ENCODE results near the gene C17orf107. TPM values are rescaled to one million over a fixed set of nuclear protein-coding genes. Genes with fewer than 3 reads are reported as not detected.

C17orf107 gene
- total and polyA plus RNA-seq, 2 donors (not counting 1 experiment from before 2014, with no cell fraction given), result 3.9 to 4.6 TPM

- ChIA-PET CTCF (interaction anchor here (0.8 kb wide), 2 partner anchors 9 to 21 kb away, joined by 3 to 4 read pairs; no protein-coding TSS in a partner anchor), POLR2A (interaction anchor here (0.6 kb wide), 1 partner anchor 12 kb away, joined by 3 read pairs; no protein-coding TSS in a partner anchor)
- no peaks in the 10 kb centered on the region for H3K4me1 ChIP-seq (ENCODE audit: control insufficient read depth in 2 of 2, insufficient read depth in 2 of 2, low read length in 2 of 2)
- no peaks in the 10 kb centered on the region for H3K9me3 Mint-ChIP-seq (ENCODE audit: insufficient read depth)
- H3K4me1 Mint-ChIP-seq, result peaks cover 7% of the 10 kb centered on the region
- H3K4me3 ChIP-seq (ENCODE audit: control extremely low read depth in 1 of 5, extremely low read depth in 1 of 5, insufficient read depth in 1 of 5, low read depth in 2 of 5, low read length in 4 of 5), result no peak overlapping the region
- H3K9me3 ChIP-seq (ENCODE audit: control extremely low read depth in 1 of 3, control insufficient read depth in 2 of 3, insufficient read depth in 1 of 3, low read length in 2 of 3), result no peaks in the 10 kb centered on the region
- no peak overlapping the region for H3K27ac Mint-ChIP-seq
- no peak overlapping the region for H3K27ac ChIP-seq (ENCODE audit: low read length in 2 of 2)
- H3K79me2 ChIP-seq (ENCODE audit: control insufficient read depth, insufficient read depth, low read length), result peaks cover 63% of the 10 kb centered on the region
- no peak overlapping the region for H2AFZ ChIP-seq (ENCODE audit: insufficient read depth, low read depth, low read length, poor library complexity, severe bottlenecking)
- no peak overlapping the region for H3K4me2 ChIP-seq (replicated peaks; ENCODE audit: low read depth, low read length, poor library complexity, severe bottlenecking)
- H4K20me1 ChIP-seq (ENCODE audit: control insufficient read depth, insufficient read depth, low read length, poor library complexity, severe bottlenecking), result peaks cover 72% of the 10 kb centered on the region
- H3K9ac ChIP-seq (ENCODE audit: low read length), result no peak overlapping the region
- 76% methylated on average over 2 of the region's 7 CpGs for WGBS (ENCODE audit: insufficient coverage)
- no peaks in the 10 kb centered on the region for H3K27me3 Mint-ChIP-seq
- no peak for TF ChIP-seq EZH2 (IDR thresholded peaks at IDR 0.05; ENCODE audit: borderline replicate concordance, insufficient read depth, low read depth, low read length, poor library complexity, severe bottlenecking)
- TF ChIP-seq CTCF (IDR thresholded peaks at IDR 0.05), result no peak
- peaks cover 2 to 31% of the 10 kb centered on the region in 2 experiments for H3K36me3 ChIP-seq (replicated peaks in 1 of 2; ENCODE audit: control extremely low read depth in 1 of 2, control insufficient read depth in 1 of 2, extremely low read depth in 1 of 2, insufficient read depth in 2 of 2, low read length in 1 of 2)
- DNase-seq (no peak), ATAC-seq (ENCODE audit: low read depth) (no peak)
- H3K27me3 ChIP-seq (replicated peaks in 1 of 4; ENCODE audit: control extremely low read depth in 1 of 4, control insufficient read depth in 3 of 4, insufficient read depth in 4 of 4, low read length in 3 of 4), result no peaks in the 10 kb centered on the region
- intact Hi-C loops (cut with micrococcal nuclease), result no loop called here
- no peak overlapping the region for H3K4me3 Mint-ChIP-seq
These were observed 41.1 kb upstream of the C17orf107 start for GRCh38 chr17:4858068-4858881.

- Histone ChIP-seq H4K20me1 (ENCODE audit: control insufficient read depth, insufficient read depth, low read length, poor library complexity, severe bottlenecking) (peaks cover 70% of the 10 kb centered on the region), H3K79me2 (ENCODE audit: control insufficient read depth, insufficient read depth, low read length) (peaks cover 59% of the 10 kb centered on the region), H3K27ac (ENCODE audit: low read length in 2 of 2) (no peak overlapping the region), H2AFZ (ENCODE audit: insufficient read depth, low read depth, low read length, poor library complexity, severe bottlenecking) (no peak overlapping the region), H3K9ac (ENCODE audit: low read length) (no peak overlapping the region), H3K4me3 (ENCODE audit: control extremely low read depth in 1 of 5, extremely low read depth in 1 of 5, insufficient read depth in 1 of 5, low read depth in 2 of 5, low read length in 4 of 5) (no peak overlapping the region), H3K27me3 (replicated peaks in 1 of 4; ENCODE audit: control extremely low read depth in 1 of 4, control insufficient read depth in 3 of 4, insufficient read depth in 4 of 4, low read length in 3 of 4) (no peaks in the 10 kb centered on the region), H3K4me1 (ENCODE audit: control insufficient read depth in 2 of 2, insufficient read depth in 2 of 2, low read length in 2 of 2) (no peaks in the 10 kb centered on the region), H3K36me3 (replicated peaks in 1 of 2; ENCODE audit: control extremely low read depth in 1 of 2, control insufficient read depth in 1 of 2, extremely low read depth in 1 of 2, insufficient read depth in 2 of 2, low read length in 1 of 2) (peaks cover 2 to 31% of the 10 kb centered on the region in 2 experiments), H3K9me3 (ENCODE audit: control extremely low read depth in 1 of 3, control insufficient read depth in 2 of 3, insufficient read depth in 1 of 3, low read length in 2 of 3) (no peaks in the 10 kb centered on the region), H3K4me2 (replicated peaks; ENCODE audit: low read depth, low read length, poor library complexity, severe bottlenecking) (no peak overlapping the region)
- intact Hi-C loops (cut with micrococcal nuclease), result no loop called here
- no peak overlapping the region for H3K4me3 Mint-ChIP-seq
- TF ChIP-seq EZH2 (IDR thresholded peaks at IDR 0.05; ENCODE audit: borderline replicate concordance, insufficient read depth, low read depth, low read length, poor library complexity, severe bottlenecking), result no peak
- no peak for TF ChIP-seq CTCF (IDR thresholded peaks at IDR 0.05)
- H3K27me3 Mint-ChIP-seq, result no peaks in the 10 kb centered on the region
- no peak for DNase-seq
- 42% methylated on average over 5 of the region's 5 CpGs for WGBS (ENCODE audit: insufficient coverage)
- peaks cover 7% of the 10 kb centered on the region for H3K4me1 Mint-ChIP-seq
- ATAC-seq (ENCODE audit: low read depth), result no peak
- POLR2A ChIA-PET, result no interaction called here
- no peaks in the 10 kb centered on the region for H3K9me3 Mint-ChIP-seq (ENCODE audit: insufficient read depth)
- H3K27ac Mint-ChIP-seq, result no peak overlapping the region
- CTCF ChIA-PET, result no interaction called here
These were observed 40.5 kb upstream of the C17orf107 start for GRCh38 chr17:4858882-4859260.
